OCI-M2 (cell line): ENCODE data around the gene NUTM2D.
"Not testable (repeated sequence)": the region's sequence is repeated elsewhere in the genome, so short reads cannot be mapped to it uniquely, and the experiment has no call there.

Source experiments
- DNase-seq: peaks from one replicate; lab custom pipeline; 2025; ENCODE audit not compliant: unreplicated experiment; lab: John Stamatoyannopoulos, UW

The NUTM2D gene, protein sequence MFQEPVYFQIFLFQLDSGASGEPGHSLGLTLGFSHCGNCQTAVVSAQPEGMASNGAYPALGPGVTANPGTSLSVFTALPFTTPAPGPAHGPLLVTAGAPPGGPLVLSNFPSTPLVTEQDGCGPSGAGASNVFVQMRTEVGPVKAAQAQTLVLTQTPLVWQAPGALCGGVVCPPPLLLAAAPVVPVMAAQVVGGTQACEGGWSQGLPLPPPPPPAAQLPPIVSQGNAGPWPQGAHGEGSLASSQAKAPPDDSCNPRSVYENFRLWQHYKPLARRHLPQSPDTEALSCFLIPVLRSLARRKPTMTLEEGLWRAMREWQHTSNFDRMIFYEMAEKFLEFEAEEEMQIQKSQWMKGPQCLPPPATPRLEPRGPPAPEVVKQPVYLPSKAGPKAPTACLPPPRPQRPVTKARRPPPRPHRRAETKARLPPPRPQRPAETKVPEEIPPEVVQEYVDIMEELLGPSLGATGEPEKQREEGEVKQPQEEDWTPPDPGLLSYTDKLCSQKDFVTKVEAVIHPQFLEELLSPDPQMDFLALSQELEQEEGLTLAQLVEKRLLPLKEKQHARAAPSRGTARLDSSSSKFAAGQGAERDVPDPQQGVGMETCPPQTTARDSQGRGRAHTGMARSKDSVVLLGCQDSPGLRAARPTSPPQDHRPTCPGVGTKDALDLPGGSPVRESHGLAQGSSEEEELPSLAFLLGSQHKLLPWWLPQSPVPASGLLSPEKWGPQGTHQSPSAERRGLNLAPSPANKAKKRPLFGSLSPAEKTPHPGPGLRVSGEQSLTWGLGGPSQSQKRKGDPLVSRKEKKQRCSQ

DNA sequence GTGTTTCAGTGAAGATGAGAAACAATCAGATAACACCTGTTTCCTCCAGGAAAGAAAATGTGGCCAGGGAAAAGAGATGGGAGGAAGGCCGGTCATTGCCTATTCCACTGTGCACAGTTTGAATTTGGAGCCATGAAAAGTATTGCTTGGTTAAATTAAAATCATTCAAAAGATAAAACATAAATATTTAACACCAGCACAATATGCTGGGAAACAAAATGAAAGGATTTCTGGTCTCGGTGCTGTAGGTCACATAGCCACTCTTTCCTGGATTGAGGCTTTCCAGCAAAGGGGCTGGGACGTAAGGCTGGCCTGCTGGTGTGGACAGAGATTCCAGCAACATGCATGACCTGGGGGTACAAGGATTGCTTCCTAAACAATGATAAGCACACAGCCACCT, at the start of gene NUTM2D:
TSS of gene NUTM2D (plus strand) at position 301 of the 400 bp plus-strand sequence. CDS start 522 bp downstream, outside the sequence.
- not testable (repeated sequence) for DNase-seq

DNA sequence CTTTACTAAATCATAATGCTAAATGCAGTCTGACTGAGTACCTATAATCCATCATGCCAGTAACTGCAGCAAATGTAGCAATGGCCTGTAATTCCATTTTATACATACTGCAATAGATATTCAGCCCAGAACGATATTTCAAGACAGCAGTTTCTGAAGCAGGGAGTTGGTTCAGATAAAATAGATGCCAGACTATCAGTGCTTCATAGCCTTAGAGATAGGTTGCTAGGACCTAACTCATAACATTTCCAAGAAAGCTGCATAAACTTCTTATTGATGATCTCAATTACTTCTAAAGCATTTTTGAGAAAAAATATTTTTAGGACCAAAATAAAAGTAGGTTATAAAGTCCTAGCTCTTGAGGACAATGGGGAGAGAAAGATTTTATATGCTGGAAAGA, 48.8 kb upstream of the NUTM2D start:
- not testable (repeated sequence) for DNase-seq

DNA sequence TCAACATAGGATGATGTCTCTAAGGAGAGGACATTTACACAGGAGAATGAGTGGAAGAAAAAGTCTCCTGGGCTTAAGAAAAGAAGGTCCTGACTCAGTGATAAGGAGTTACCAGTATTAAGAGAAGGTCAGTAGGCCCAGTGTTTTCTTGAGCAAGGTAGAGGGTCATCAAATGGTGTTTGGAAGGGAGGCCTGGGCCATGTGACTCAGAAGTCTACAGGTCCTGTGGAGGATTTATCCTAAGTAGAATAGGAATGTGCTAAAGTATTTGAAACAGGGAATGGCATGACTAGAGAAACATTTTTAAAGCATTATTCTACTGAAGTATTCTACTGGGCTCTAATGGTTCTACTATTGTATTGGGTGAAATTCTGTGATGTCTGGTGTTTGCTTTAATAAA, 47.9 kb upstream of the NUTM2D start:
- DNase-seq: not testable (repeated sequence)

DNA sequence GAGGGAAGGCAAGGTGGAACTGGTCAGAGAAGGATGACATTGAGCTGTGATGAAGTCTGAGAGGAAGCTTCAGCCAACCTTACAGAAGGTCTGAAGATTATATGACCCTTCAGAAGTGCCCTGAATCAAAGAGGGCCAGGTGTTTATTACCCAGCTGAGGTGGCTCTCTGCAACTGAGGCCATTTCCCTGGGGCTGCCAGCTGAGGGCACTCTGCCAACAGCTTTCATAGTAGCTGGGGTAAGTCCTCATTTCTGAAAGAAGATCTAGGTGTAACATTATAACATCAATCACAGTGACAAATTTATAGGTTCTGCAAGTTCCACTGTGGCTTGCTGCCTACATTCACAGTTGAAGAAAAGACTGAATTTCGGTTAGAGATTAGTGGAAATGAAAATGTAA, 46.0 kb upstream of the NUTM2D start:
- DNase-seq: not testable (repeated sequence)

DNA sequence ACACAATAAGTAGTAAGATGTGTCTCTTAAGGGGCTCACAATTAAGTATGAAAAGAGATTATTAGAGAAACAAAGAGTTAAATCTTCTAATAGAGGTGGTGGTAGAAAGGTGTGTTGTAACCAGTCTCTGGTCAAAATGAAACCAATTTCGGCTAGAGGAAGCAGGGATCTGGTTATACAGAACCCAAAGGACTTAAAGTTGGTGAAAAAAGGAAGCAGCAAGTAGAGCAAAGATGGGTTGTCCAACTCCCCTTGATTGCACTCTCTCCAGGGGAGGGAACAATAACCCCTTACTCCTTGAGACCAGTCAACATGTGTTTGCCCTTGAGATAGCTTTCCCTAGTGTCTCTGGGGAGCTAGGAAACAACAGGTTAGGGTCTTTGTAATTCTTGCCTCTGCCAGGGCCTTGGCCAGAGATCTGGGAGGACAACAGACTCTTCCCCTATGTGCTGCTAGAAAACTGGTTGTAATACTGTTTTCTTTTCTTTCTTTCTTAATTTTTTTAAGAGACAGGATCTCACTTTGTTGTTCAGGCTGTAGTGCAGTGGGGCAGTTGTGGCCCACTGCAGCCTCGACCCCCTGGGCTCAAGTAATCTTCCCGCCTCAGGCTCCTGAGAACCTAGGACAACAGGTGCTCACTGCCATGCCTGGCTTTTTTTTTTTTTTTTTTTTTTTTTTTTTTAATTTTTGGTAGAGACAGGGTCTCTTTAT, 43.7 kb upstream of the NUTM2D start:
- not testable (repeated sequence) for DNase-seq

DNA sequence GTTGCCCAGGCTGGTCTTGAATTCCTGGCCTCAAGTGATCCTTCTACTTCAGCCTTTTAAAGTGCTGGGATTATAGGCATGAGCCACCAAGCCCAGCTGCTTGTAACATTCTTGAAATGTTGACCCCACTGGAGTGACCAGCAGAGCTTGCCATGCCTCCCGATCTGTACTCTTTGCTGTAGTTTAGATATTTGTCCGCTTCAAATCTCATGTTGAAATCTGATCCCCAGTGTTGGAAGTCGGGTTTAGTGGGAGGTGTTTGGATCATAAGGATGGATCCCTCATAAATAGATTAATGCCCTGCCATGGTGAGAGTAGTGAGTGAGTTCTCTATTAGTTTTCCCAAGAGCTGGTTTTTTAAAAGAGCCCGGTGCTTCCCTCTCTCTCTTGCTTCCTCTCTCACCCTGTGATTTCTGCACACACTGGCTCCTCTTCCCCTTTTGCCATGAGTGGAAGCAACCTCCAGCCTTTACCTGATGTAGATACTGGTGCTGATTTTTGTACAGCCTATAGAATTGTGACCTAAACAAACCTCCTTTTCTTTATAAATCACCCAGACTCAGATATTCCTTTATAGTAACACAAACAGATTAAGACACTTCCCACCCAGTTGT, 43.1 kb upstream of the NUTM2D start:
- DNase-seq: not testable (repeated sequence)

DNA sequence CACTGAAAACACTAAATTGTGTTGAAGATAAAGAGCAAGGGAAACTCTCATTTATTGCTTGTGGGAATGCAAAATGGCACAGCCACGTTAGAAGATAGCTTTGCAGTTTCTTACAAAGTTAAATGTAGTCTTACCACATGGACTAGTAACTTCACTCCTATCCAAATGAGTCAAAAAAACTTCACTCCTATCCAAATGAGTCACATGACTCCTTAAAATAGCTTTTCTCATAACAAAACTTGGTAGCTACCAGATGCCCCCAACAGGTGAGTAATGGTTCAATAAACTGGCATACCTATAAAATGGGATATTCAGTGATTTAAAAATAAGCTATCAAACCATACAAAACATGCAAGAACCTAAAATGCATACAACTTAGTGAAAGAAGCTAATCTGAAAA, 36.0 kb upstream of the NUTM2D start:
- not testable (repeated sequence) for DNase-seq

DNA sequence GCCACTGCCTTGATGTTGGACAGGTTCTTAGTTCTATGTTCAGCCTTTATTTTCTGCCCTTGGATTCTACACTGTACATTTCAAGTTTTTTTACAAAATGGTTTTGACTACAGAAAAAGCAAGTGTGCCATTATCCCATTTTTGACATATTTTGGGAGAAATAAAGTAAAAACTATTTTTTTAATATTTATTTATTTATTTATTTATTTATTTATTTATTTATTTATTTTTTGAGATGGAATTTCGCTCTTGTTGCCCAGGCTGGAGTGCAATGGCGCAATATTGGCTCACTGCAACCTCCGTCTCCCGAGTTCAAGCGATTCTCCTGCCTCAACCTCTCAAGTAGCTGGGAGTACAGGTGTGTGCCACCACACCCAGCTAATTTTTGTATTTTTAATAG, 33.0 kb upstream of the NUTM2D start:
- not testable (repeated sequence) for DNase-seq

DNA sequence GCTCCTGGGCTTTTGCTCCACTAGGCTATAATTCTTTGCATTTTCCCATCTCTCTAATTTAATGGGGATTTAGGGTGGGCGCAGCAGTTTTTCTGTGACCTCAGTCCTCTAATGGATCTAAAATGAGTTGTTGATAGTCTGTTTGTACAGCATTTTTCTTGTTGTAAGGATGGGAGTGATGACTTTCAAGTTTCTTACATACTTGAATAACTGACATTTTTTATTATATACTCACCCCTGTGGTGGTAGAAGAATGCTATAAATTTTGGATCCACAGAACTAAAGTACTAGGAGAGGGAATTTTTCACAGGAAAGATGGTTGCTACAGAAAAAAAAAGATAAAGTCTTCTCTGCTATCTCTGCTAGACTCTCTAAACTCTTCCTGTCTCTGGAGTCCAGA, 29.6 kb upstream of the NUTM2D start:
- DNase-seq: not testable (repeated sequence)

DNA sequence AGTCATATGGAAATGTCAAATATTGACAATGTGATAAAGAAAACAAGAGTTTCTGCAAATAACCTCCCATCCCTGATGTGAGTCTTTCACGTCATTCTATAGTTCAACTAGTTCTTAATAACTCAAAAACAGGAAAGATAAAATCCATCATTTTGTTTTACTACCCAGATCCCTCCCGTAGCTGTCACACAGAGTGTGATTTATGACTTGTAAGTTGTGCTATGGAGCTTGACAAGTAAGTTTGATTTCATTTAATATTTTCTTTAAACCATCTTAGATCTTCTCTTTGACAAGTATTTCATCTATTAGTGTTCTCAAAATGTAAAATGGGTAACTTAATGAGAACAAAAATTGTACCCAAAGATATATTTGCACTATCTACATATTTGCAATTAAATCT, 28.4 kb upstream of the NUTM2D start:
- DNase-seq: not testable (repeated sequence)

DNA sequence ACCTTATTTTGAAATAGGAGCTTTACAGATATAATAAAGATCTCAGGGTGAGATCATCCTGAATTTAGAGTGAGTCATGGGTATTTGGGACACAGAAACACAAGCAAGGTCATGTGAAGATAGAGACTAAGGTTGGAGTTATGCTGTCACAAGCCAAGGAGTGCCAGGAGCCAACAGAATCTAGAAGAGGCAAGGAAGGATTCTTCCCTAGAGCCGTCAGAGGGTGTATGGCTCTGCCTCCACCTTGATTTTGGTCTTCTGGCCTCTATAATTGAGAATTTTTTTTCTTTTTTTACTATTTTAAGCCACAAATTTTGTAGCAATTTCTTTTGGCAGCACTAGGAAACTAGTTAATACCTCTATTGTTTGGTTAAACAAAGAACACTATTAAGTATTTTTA, 24.9 kb upstream of the NUTM2D start:
- not testable (repeated sequence) for DNase-seq

DNA sequence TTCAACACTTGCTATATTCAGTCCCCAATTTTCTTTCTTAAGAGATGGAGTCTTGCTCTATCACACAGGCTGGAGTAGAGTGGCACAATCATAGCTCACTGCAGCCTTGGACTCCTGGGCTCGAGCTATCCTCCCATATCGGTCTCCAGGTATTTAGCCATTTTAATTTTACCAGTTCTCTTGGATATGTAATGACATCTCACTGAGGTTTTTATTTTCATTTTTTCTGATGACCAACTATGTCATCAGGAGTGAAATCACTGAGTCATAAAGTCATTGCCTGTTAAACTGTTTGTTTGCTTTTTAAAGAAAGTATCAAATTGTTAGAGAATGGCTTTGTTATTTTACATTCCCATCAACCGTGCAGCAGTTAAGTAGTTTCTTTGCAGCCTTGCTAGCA, 17.1 kb upstream of the NUTM2D start:
- not testable (repeated sequence) for DNase-seq

DNA sequence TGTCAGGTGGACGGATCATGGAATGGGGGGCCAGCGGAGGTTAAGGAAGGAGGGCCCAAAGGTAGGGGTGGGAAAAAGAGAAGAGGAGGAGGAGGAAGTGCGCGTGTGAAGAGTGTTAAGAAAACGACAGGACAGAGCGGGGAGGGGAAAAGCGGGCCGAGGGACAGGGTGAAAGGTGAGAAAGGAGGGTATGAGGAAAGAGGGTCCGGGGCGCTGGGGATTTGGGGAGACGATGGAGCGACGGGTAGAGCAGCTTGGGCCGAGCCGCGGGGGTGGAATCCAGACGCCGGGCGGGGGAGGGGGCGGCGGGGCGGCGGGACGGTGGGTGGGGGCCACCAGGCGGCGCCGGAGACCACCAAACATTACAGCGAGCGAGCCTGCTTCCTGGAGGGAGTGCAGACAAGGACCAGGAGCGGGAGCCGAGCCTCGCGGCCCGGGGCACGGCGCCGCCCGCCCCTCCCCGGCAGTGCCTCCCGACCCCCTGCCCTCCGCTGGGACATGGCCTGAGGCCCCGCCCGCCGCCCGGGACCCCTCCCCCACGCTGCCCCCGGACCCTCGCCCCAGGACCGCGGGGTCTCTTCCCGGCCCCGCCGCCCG, 15.9 kb upstream of the NUTM2D start:
- not testable (repeated sequence) for DNase-seq

DNA sequence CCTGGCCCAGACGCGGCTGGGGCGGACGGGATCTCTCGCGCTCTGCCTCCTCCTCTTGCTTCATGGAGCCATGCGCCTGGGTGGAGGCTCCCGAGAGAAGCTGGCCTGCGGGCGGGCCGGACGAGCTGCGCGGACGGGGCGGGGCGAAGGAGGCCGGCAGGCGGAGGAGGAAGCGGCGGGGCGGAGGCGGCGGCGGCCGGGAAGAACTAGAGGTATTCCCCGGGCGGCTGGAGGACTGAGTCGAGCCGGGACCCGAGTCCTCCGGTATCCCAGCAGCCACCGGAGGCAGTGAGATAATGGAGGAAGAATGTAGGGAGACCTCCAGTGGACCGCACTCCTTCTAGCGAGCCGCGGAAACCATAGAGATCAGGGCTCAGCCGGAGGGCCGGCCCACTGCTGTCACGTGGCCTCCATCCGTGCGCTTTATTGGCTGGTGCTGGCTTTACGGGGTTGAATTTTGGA, 15.3 kb upstream of the NUTM2D start:
- not testable (repeated sequence) for DNase-seq

DNA sequence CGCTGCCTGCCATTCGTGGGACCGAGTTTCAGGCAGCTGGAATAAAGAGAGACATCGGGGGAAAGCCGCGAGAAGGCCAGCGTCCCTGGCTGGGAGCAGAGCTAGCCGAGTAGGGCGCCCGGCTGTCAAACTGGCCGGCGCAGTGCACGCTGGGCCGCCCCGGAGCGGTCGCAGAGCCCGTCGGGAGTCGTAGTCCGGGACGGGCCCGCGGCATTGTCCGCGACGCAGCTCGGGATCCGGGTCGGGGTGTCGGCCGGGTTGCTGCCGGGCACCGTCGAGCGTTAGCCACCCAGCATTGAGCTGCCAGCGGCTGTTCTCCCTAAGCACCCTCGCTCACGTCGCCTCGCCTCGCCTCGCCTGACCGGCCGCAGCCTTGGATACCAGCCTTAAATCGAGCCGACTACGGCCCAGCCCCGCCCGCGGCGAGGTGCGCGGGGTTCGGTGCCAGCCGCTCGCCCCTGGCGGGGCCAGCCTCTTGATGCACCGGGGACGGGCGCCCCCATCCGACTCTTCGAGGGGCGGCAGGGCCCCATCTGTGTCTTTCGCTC, 14.8 kb upstream of the NUTM2D start:
- not testable (repeated sequence) for DNase-seq

DNA sequence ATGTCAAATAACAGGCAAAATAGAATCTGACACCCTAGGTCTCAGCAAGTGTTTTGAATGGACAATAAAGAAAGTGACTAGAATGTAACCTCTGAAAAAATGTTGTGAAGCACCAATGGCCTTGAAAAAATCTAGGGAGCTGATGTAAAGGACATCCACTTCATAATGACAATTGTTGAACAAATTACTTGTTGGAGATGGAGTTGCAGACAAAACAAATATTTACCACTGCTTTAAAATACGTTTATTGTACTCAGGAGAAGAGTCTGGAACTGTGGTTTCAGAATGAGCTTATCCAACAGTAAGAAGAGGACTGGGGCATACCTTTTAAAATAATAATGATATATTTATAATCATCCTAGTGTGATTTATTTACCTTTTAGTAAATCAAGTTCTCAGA, 11.8 kb upstream of the NUTM2D start:
- not testable (repeated sequence) for DNase-seq

DNA sequence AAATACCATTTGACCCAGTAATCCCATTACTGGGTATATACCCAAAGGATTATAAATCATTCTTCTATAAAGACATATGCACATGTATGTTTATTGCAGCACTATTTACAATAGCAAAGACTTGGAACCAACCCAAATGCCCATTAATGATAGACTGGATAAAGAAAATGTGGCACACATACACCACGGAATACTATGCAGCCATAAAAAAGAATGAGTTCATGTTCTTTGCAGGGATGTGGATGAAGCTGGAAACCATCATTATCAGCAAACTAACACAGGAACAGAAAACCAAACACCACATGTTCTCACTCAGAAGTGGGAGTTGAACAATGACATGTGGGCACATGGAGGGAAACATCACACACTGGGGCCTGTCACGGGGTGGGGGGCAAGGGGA, 7.4 kb upstream of the NUTM2D start:
- DNase-seq: not testable (repeated sequence)

DNA sequence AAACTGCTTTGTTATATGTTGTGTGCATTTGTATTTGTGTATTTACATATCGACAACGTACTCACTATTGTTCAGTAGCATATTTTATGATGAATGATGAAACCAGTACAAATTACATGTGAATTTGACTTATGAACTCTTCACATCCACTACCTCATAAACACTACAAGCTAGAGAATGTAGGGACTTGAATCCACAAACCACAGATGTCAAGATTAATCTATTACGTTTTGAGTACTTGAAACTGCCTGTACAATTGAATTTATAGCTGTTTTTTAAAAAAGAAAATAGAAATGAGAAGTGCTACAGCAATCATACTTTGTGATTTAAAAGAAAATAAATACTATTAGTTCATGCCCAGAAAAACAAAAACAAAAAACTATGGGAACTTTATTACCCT, 4.7 kb upstream of the NUTM2D start:
- DNase-seq: not testable (repeated sequence)

DNA sequence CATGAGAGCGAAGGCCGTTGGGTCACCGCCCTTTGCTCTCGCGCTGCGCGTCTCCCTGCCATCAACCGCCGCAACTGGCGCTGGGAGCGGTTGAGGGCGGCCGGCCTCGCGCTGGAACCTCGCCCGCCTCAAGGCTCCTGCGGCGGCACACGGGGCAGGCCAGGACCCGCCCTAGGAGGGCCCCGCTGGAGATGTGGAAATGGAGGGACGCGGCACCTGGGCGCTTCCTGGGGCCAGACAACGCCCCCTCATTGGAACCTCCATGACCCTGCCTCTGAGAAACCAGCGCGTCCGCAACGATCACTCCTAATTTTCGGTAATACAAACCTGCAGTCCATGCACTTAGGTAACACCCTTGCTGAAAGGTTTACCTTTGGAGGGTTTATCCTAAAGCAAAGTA, 2.4 kb upstream of the NUTM2D start:
- DNase-seq: not testable (repeated sequence)

DNA sequence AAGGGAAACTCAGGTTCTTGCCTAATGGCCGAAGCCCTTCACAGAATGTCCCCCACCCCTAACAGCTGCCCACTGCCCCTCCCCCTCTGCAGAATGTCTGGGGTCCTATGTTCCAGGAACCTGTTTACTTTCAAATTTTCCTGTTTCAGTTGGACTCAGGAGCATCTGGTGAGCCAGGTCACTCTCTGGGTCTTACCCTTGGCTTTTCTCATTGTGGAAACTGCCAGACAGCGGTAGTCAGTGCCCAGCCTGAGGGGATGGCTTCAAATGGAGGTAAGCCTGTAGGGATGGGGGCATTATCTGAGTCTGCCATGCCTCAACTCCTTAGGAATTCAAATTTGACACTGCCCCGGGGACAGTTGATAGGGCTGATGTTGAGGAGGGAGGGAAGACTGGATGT, 615 bp downstream of the NUTM2D start:
- not testable (repeated sequence) for DNase-seq
